Activated T-cell treated with anti-CD3 and anti-CD28 coated beads, Interleukin-2, amount 50 U/mL, for 48 hours (primary cell): ENCODE measurements around the gene FHIT.

ENCODE experiments used
- DNase-seq, 2 experiments: peaks; one replicate each; pipeline ENCODE4 v3.0.0-alpha.2; 2020

Gene FHIT

GRCh38 chr3:59800481-59800880 lies 1450.8 kb downstream of the FHIT start:
- DNase-seq, result no peak

GRCh38 chr3:59798372-59799086 lies 1452.7 kb downstream of the FHIT start:
- DNase-seq, result no peak

GRCh38 chr3:59797533-59797932 lies 1453.7 kb downstream of the FHIT start:
- DNase-seq, result no peak

- no peak for DNase-seq
Observed at GRCh38 chr3:59796456-59796855, 1454.8 kb downstream of the FHIT start.

- no peak for DNase-seq
Observed at GRCh38 chr3:59795756-59796155, 1455.5 kb downstream of the FHIT start.

GRCh38 chr3:59793976-59794375 lies 1457.3 kb downstream of the FHIT start:
- no peak for DNase-seq

GRCh38 chr3:59791774-59792308 lies 1459.4 kb downstream of the FHIT start:
- peak in 1 of 2 experiments; percentile 25 for DNase-seq

GRCh38 chr3:59790241-59790640 lies 1461.0 kb downstream of the FHIT start:
- DNase-seq, result no peak

- no peak for DNase-seq
Observed at GRCh38 chr3:59788801-59789200, 1462.5 kb downstream of the FHIT start.

- no peak for DNase-seq
Observed at GRCh38 chr3:59788133-59788532, 1463.1 kb downstream of the FHIT start.

- no peak for DNase-seq
Observed at GRCh38 chr3:59786374-59786773, 1464.9 kb downstream of the FHIT start.

GRCh38 chr3:59784164-59784563 lies 1467.1 kb downstream of the FHIT start:
- DNase-seq, result no peak

GRCh38 chr3:59783468-59783988 lies 1467.7 kb downstream of the FHIT start:
- peak; percentile 59 to 65 for DNase-seq

- DNase-seq, result no peak
Observed at GRCh38 chr3:59782664-59783063, 1468.6 kb downstream of the FHIT start.

GRCh38 chr3:59780209-59780608 lies 1471.0 kb downstream of the FHIT start:
- no peak for DNase-seq

GRCh38 chr3:59779260-59779659 lies 1472.0 kb downstream of the FHIT start:
- no peak for DNase-seq

- no peak for DNase-seq
Observed at GRCh38 chr3:59777667-59778077, 1473.6 kb downstream of the FHIT start.

- DNase-seq, result no peak
Observed at GRCh38 chr3:59777066-59777465, 1474.2 kb downstream of the FHIT start.

- no peak for DNase-seq
Observed at GRCh38 chr3:59775761-59776325, 1475.4 kb downstream of the FHIT start.

- DNase-seq, result no peak
Observed at GRCh38 chr3:59775106-59775505, 1476.1 kb downstream of the FHIT start.

- no peak for DNase-seq
Observed at GRCh38 chr3:59774634-59775033, 1476.6 kb downstream of the FHIT start.

GRCh38 chr3:59774000-59774399 lies 1477.3 kb downstream of the FHIT start:
- DNase-seq, result no peak

GRCh38 chr3:59772416-59773408 lies 1478.5 kb downstream of the FHIT start:
- peak; percentile 48 to 53 for DNase-seq
